WI38 (cell line): ENCODE data around the gene BIRC6.
"Not testable (repeated sequence)": the region's sequence is repeated elsewhere in the genome, so short reads cannot be mapped to it uniquely, and the experiment has no call there.

Experiments
- H3K4me3 ChIP-seq: 2 replicates; pipeline ENCODE4 v1.5.1; 2011; ENCODE audit warnings: low read depth, mild to moderate bottlenecking, control low read depth, low read length
- TF ChIP-seq, protein P1 (sequence below): IDR thresholded peaks from 2 replicates; pipeline ENCODE4 v1.5.1; 2012; ENCODE audit warnings: low read depth, mild to moderate bottlenecking, control low read depth, low read length

BIRC6 gene

DNA sequence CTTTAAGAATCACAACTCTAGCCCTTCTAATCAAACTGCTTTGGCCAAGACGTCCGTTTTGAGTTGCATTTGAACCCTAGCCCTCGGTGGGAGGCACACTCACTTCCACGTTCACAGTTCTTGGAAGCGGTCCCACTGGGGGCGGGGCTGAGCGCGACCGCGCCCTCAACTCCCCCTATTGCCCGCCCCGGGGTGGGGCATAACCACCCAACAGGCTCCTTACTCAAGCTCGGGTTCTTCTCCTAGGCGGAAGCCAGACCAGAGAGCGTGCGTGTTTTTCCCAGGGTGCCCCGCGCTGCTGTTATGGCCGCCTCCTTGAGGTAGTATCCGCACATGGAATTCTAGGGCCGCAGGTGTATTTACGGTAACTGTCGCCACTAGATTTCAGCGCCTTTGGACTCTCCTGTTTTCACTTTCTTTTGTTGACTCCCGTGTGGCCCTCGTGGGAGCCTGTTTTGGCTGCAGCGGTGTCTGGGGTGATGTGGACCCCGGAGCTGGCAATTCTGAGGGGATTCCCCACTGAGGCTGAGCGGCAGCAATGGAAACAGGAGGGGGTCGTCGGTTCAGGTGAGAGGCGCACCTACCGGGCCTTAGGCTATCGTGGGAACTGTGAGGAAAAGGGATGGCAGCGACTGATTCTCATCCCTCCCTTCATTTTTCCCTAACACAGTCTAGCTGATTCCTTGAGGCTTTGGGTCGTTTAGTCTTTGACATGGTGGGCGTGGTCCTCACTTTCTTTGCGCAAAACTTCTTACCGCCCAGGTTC lies 271.2 kb downstream of the BIRC6 start, which contains the start of gene TTC27:
Gene TTC27, plus strand, starts transcription at position 237 of the 766 bp plus-strand sequence. Its CDS starts 243 bp downstream, at position 480.
- peak within 1 kb of the TSS; percentile 80 for H3K4me3 ChIP-seq
- TF ChIP-seq, protein P1, sequence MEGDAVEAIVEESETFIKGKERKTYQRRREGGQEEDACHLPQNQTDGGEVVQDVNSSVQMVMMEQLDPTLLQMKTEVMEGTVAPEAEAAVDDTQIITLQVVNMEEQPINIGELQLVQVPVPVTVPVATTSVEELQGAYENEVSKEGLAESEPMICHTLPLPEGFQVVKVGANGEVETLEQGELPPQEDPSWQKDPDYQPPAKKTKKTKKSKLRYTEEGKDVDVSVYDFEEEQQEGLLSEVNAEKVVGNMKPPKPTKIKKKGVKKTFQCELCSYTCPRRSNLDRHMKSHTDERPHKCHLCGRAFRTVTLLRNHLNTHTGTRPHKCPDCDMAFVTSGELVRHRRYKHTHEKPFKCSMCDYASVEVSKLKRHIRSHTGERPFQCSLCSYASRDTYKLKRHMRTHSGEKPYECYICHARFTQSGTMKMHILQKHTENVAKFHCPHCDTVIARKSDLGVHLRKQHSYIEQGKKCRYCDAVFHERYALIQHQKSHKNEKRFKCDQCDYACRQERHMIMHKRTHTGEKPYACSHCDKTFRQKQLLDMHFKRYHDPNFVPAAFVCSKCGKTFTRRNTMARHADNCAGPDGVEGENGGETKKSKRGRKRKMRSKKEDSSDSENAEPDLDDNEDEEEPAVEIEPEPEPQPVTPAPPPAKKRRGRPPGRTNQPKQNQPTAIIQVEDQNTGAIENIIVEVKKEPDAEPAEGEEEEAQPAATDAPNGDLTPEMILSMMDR, result no peak

DNA sequence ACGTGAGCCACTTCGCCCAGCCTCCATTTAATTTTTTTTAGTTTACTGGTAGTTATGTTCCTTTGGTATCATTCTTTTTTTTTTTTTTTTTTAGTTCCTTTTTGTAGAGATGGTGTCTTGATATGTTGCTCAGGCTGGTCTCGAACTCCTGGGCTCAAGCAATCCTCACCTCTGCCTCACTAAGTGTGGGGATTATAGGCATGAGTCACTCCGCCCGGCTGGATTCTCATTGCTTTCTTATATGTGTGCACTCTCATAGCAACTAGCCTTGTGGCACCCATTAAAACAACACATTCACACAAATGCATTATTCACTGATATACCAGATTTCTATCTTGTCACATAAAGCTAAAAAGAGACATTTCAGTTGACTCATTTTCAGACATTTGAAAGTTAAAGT lies 275.3 kb downstream of the BIRC6 start:
- H3K4me3 ChIP-seq, result no peak overlapping the region
- TF ChIP-seq, protein P1, result no peak

DNA sequence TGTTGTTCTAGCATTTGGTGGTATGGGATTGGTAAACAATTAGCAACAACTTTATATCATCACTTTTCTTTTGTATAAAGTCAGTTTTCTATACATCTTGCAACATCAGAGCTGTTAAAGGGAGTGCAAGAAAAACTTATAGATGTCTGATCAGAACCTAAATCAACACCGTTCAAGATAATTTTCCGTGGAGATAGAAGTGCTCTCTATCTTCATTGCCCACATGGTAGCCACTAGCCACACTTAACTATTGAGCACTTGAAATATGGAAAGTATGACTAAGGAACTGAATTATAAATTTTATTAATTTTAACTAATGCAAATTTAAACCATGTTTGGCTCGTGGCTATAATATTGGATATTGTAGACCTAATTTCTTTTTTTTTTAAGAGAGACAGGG lies 276.2 kb downstream of the BIRC6 start:
- TF ChIP-seq, protein P1, result no peak
- no peak overlapping the region for H3K4me3 ChIP-seq

DNA sequence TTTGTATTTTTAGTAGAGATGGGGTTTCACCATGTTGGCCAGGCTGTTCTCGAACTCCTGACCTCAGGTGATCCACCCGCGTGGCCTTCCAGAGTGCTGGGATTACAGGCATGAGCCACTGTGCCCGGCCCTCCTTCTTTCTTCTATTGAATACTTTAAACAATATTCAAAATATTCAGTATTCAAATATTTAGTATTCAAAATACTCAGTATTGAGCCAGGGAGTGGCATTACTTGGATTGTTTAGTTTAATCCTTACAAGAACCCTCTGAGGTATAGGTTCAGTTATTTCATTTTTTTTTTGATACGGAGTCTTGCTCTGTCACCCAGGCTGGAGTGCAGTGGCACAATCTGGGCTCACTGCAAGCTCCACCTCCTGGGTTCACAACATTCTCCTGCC lies 281.7 kb downstream of the BIRC6 start:
- not testable (repeated sequence) for H3K4me3 ChIP-seq

DNA sequence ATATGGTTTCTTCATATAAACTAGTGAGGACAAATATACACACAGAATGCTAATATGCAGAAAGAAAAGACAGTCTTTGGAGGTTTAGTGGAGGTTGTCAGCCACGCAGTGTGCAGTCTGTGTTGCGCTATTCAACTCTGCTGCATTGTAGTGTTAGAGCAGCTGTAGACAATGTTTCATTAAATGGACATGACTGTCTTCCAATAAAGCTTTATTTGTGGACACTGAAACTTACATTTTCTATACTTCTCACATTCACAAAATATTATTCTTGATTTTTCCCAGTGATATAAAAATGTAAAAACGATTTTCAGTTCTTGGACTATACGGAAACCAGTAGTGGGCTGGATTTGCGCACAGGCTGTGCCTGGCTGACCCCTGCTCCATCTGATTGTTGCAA lies 284.4 kb downstream of the BIRC6 start:
- TF ChIP-seq, protein P1, result no peak
- H3K4me3 ChIP-seq, result no peak overlapping the region

DNA sequence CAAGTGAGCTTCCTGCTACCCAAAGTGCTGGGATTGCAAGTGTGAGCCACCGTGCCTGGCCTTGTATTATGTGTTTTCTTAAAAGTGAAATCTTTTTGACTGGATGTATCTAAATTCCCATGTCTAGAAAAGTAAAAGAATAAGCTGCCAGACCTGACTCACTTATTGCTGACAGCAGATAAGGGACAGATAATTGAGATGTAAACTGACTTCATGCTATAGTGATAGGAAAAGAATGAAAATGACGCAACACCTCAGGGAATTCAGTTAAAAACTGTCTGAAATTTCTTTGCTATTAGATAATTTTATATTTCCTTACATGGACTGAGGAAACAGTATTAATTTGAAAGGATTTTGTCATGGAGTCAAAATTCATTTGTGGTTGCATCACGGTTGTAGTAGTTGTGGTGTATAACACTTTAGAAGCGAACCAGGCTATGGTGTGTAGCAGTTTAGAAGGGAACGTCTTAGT lies 290.4 kb downstream of the BIRC6 start:
- TF ChIP-seq, protein P1, result no peak
- H3K4me3 ChIP-seq, result no peak overlapping the region

GRCh38 chr2:32652555-32653209 lies 295.9 kb downstream of the BIRC6 start:
- H3K4me3 ChIP-seq, result no peak overlapping the region
- TF ChIP-seq, protein P1, result no peak
